DOHH2 (cell line): ENCODE data around the gene BPTF.

Source experiments
- H3F3A ChIP-seq: fragments of 200-600 bp; sonication (generic), shearing (Covaris generic); 2 replicates; pipeline ENCODE4 v1.6.0; 2016; ENCODE audit warnings: antibody characterized with exemption, mild to moderate bottlenecking; ENCODE audit not compliant: control insufficient read depth, insufficient read depth
- H3K27ac ChIP-seq: fragments of 200-600 bp; sonication (generic); 2 replicates; pipeline ENCODE4 v1.5.1; 2014; ENCODE audit warnings: low read depth, mild to moderate bottlenecking, low read length, moderate library complexity
- H3K27me3 ChIP-seq: fragments of 200-600 bp; sonication (generic); 2 replicates; pipeline ENCODE4 v1.6.1; 2014; ENCODE audit warnings: mild to moderate bottlenecking, low read length, mixed read lengths; ENCODE audit not compliant: control insufficient read depth
- H3K36me3 ChIP-seq: fragments of 200-600 bp; sonication (generic); 2 replicates; pipeline ENCODE4 v1.6.1; 2014; ENCODE audit warnings: mild to moderate bottlenecking, low read length, moderate library complexity, mixed read lengths; ENCODE audit not compliant: control insufficient read depth
- H3K4me1 ChIP-seq: fragments of 200-600 bp; sonication (generic); 2 replicates; pipeline ENCODE4 v1.6.1; 2014; ENCODE audit warnings: mild to moderate bottlenecking, low read length, mixed read lengths; ENCODE audit not compliant: control insufficient read depth
- H3K4me2 ChIP-seq: fragments of 200-600 bp; sonication (generic); 2 replicates; pipeline ENCODE4 v1.6.0; 2014; ENCODE audit warnings: mild to moderate bottlenecking, low read length, moderate library complexity
- H3K4me3 ChIP-seq: fragments of 200-600 bp; sonication (generic); 2 replicates; pipeline ENCODE4 v1.5.1; 2014; ENCODE audit warnings: mild to moderate bottlenecking, low read length, mixed read lengths
- H3K79me2 ChIP-seq: fragments of 200-600 bp; sonication (generic); 2 replicates; pipeline ENCODE4 v1.6.1; 2014; ENCODE audit warnings: mild to moderate bottlenecking, low read length, mixed read lengths; ENCODE audit not compliant: control insufficient read depth
- H3K9me2 ChIP-seq: fragments of 200-600 bp; sonication (generic); replicated peaks from 2 replicates; pipeline ENCODE4 v1.6.1; 2014; ENCODE audit warnings: mild to moderate bottlenecking, low read length, mixed read lengths; ENCODE audit not compliant: control insufficient read depth
- H3K9me3 ChIP-seq: fragments of 200-600 bp; sonication (generic); 2 replicates; pipeline ENCODE4 v1.6.1; 2014; ENCODE audit warnings: antibody characterized with exemption, low read length, mixed read lengths; ENCODE audit not compliant: control insufficient read depth, insufficient read depth
- H4K20me1 ChIP-seq: fragments of 200-600 bp; sonication (generic); 2 replicates; pipeline ENCODE4 v1.6.0; 2014; ENCODE audit warnings: low read depth, mild to moderate bottlenecking, antibody characterized with exemption, low read length, moderate library complexity; ENCODE audit not compliant: control insufficient read depth, insufficient read depth
- CTCF ChIP-seq: fragments of 200-600 bp; sonication (generic); IDR thresholded peaks from one replicate; pipeline ENCODE4 v1.5.1; 2014; ENCODE audit warnings: antibody characterized with exemption, mild to moderate bottlenecking, low read depth, low read length; ENCODE audit not compliant: poor library complexity, severe bottlenecking
- EZH2phosphoT487 ChIP-seq: fragments of 200-600 bp; sonication (generic); IDR thresholded peaks from 2 replicates; pipeline ENCODE4 v1.6.1; 2017; ENCODE audit warnings: borderline replicate concordance, mild to moderate bottlenecking, antibody characterized with exemption, low read length, moderate library complexity, mixed read lengths

The BPTF gene

GRCh38 chr17:67911059-67911782 is 85.9 kb downstream of the BPTF start:
- no peaks in the 10 kb centered on the region for H4K20me1 ChIP-seq
- H3K4me1 ChIP-seq = no peaks in the 10 kb centered on the region
- H3K9me2 ChIP-seq = no peaks in the 10 kb centered on the region
- peaks cover 92% of the 10 kb centered on the region for H3K36me3 ChIP-seq
- H3K27me3 ChIP-seq = no peaks in the 10 kb centered on the region
- TF ChIP-seq CTCF = no peak
- TF ChIP-seq EZH2phosphoT487 = no peak
- peaks cover 57% of the 10 kb centered on the region for H3K79me2 ChIP-seq
- no peak overlapping the region for H3K4me2 ChIP-seq
- H3K27ac ChIP-seq = no peak overlapping the region
- peaks cover 13% of the 10 kb centered on the region; the same call in 1 of the 2 replicates for H3F3A ChIP-seq
- no peaks in the 10 kb centered on the region for H3K9me3 ChIP-seq
- no peak overlapping the region for H3K4me3 ChIP-seq

GRCh38 chr17:67912088-67912487 is 86.8 kb downstream of the BPTF start:
- Histone ChIP-seq H3K79me2 (peaks cover 57% of the 10 kb centered on the region), H3K9me3 (no peaks in the 10 kb centered on the region), H3K4me3 (no peak overlapping the region), H3F3A (peaks cover 13% of the 10 kb centered on the region; the same call in 1 of the 2 replicates), H3K27ac (no peak overlapping the region), H3K9me2 (no peaks in the 10 kb centered on the region), H3K4me1 (no peaks in the 10 kb centered on the region), H3K36me3 (peaks cover 91% of the 10 kb centered on the region), H4K20me1 (no peaks in the 10 kb centered on the region), H3K27me3 (no peaks in the 10 kb centered on the region), H3K4me2 (no peak overlapping the region)
- TF ChIP-seq CTCF = no peak

GRCh38 chr17:67912656-67913055 is 87.4 kb downstream of the BPTF start:
- no peak overlapping the region for H3K4me3 ChIP-seq
- no peaks in the 10 kb centered on the region for H4K20me1 ChIP-seq
- H3K36me3 ChIP-seq = peaks cover 91% of the 10 kb centered on the region
- TF ChIP-seq CTCF (no peak), EZH2phosphoT487 (no peak)
- H3F3A ChIP-seq = peaks cover 13% of the 10 kb centered on the region; the same call in 1 of the 2 replicates
- H3K4me1 ChIP-seq = no peaks in the 10 kb centered on the region
- no peak overlapping the region for H3K27ac ChIP-seq
- no peaks in the 10 kb centered on the region for H3K9me3 ChIP-seq
- H3K9me2 ChIP-seq = no peaks in the 10 kb centered on the region
- no peaks in the 10 kb centered on the region for H3K27me3 ChIP-seq
- H3K79me2 ChIP-seq = peaks cover 57% of the 10 kb centered on the region
- H3K4me2 ChIP-seq = no peak overlapping the region
